NCI-H1694 treated with DMSO at 0.1 percent for 48 hours (cell line): ENCODE data around the gene LONP1.
"Not testable (repeated sequence)": the region's sequence is repeated elsewhere in the genome, so short reads cannot be mapped to it uniquely, and the experiment has no call there.

Source experiments
- DNase-seq: peaks from one replicate; lab custom pipeline; 2025; lab: John Stamatoyannopoulos, UW

Gene LONP1

GRCh38 chr19:5693195-5694166, 26.5 kb downstream of the LONP1 start:
- no peak for DNase-seq

DNA sequence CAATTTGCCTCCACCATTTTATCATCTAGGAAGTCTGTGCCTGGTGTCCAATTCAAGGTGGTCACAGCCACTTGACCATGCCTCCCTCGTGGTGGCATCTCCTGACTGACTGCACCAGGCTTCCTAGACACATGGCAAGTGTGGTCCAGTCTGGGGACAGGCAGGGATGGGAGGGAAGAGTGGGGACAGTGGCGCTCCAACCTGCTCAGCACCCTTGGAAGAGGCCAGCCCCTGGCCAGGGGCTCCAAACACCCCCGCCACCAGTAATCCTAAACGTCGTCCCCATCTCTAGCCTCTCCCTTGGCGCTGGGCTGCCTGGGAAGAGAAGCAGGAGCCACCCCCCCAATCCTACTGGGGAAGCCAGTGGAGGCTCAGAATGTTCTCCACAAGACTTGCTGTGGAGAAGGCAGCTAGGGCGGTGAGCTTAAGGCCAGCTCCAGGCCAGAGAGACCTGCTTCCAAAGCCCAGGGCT, 27.2 kb downstream of the LONP1 start:
- DNase-seq: no peak

- DNase-seq: no peak
Measured at GRCh38 chr19:5691822-5692722, 27.9 kb downstream of the LONP1 start.

- DNase-seq: no peak
Measured at GRCh38 chr19:5690955-5691821, 28.8 kb downstream of the LONP1 start.

- peak; percentile 91 for DNase-seq
Measured at GRCh38 chr19:5690125-5690954, 29.6 kb downstream of the LONP1 start, which contains the start of gene RPL36. Gene RPL36 (plus strand): TSS chr19:5690295. CDS start chr19:5690508, 213 bp downstream.

- DNase-seq: not testable (repeated sequence)
Measured at GRCh38 chr19:5688262-5688881, 31.6 kb downstream of the LONP1 start.

DNA sequence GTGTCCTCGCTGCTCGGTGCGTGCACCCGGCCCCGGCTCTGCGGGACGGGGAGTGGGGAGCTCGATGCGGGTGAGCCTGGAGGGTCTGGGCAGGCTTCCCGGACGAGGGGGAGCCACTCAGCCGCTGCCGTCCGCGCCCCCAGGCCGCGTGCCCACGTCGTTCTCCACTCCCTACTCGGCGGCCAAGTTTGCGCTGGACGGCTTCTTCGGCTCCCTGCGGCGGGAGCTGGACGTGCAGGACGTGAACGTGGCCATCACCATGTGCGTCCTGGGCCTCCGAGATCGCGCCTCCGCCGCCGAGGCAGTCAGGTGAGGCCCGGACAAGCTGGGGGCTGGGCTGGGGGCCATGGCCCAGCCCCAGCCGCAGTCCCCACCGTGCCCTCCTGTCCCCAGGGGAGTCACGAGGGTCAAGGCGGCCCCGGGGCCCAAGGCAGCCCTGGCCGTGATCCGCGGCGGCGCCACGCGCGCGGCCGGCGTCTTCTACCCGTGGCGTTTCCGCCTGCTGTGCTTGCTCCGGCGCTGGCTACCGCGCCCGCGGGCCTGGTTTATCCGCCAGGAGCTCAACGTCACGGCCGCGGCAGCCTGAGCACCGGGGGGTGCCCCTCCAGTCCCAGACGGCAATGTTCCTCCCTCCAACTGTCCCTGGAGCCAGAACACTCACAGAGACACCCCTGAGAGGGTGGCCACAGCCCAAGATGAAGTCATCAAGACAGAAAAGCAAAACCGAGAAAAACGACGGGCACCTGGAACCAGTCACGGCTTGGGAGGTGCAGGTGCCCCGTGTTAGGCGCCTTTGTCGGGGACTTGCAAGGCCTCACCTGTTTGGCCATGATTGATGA, 32.4 kb downstream of the LONP1 start:
- DNase-seq: no peak

GRCh38 chr19:5686647-5687359, 33.1 kb downstream of the LONP1 start:
- peak; percentile 64 for DNase-seq

GRCh38 chr19:5686326-5686646, 33.7 kb downstream of the LONP1 start:
- no peak for DNase-seq

GRCh38 chr19:5684694-5685430, 35.1 kb downstream of the LONP1 start:
- no peak for DNase-seq

GRCh38 chr19:5683177-5683886, 36.6 kb downstream of the LONP1 start:
- DNase-seq: no peak

DNA sequence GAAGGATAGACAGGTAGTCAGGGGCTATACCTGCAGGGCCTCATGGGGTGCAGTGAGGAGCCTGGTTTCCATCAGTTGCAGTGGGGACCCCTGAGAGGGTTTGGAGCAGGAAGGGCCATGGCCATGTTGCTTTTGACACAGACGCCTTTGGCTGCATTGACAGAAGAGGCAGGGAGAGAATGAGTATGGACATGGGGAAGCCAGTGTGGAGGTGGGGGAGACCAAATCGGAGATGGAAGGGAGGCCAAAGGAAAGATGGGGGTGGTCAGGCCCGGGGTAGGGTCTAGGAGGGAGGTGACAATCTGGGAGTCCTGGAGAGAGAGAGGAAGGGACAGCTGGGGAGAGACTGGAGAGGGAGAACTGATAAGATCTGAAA, 37.9 kb downstream of the LONP1 start:
- no peak for DNase-seq

DNA sequence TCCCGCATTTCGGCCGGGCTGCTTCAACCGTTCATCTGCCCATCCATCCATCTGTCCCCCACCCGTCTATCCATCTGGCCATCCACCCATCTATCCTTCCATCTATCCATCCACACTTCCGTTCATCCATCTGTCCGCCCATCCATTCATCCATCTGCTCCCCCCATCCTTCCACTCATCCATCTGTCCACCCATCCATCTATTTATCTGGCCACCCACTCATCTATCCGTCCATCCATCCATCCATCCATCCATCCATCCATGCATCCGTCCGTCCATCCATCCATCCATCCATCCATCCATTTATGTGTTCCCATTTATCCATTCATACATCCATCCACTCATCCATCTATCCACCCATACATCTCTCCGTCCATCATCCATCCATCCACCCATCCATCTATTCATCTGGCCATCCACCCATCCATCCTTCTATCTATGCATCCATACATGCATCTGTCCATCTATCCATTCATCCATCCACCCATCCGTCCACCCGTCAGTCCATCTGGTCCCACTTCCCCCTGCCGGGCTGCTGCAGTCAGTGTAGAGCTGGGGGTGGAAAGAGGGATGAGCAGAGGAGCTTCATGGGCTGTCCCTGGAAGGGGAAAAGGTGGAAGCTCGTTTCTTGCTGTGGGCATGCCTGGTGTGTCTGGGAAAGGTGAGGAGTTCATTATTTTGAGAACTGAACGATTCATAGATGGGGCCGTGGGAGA, 38.4 kb downstream of the LONP1 start:
- no peak for DNase-seq

GRCh38 chr19:5680437-5681368, 39.2 kb downstream of the LONP1 start, which contains the start of the genes HSD11B1L and MICOS13:
Gene HSD11B1L (plus strand): TSS chr19:5681027. CDS start chr19:5684833, 3,806 bp downstream.
Gene MICOS13 (minus strand): TSS chr19:5680516. CDS start chr19:5680486, 30 bp downstream.
- DNase-seq: peak; percentile 95

DNA sequence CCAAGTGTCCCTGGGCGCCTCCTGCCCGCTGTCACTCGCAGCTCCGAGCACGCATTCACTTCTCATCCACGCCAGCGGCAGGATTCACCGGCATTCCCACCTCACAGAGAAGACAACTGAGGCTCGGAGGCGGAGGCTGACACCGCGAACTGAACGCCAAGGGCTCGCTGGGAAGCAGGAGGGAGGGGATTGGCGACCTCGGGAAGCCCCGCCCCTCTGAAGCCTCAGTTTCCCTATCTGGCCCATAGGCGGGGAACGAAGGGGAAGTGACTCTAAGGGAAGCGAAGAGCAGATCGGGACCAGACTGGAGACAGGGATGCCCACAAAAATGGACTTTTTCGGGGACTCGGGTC, 39.9 kb downstream of the LONP1 start:
- DNase-seq: no peak
